DMS153 treated with DMSO at 0.1 percent for 48 hours (cell line): Measurements from ENCODE around the gene AKAP13.

ENCODE experiments used
- DNase-seq: peaks from one replicate; lab custom pipeline; 2025; ENCODE audit not compliant: unreplicated experiment; lab: John Stamatoyannopoulos, UW

AKAP13 gene

GRCh38 chr15:85588677-85589076 lies 208.3 kb downstream of the AKAP13 start:
- no peak for DNase-seq

- DNase-seq, result no peak
Measured at GRCh38 chr15:85589851-85590250, 209.4 kb downstream of the AKAP13 start.

GRCh38 chr15:85591622-85592021 lies 211.2 kb downstream of the AKAP13 start:
- DNase-seq, result no peak

- DNase-seq, result no peak
Measured at GRCh38 chr15:85592148-85592547, 211.7 kb downstream of the AKAP13 start.

GRCh38 chr15:85593809-85594445 lies 213.5 kb downstream of the AKAP13 start:
- no peak for DNase-seq

GRCh38 chr15:85595804-85596536 lies 215.6 kb downstream of the AKAP13 start:
- DNase-seq, result no peak

GRCh38 chr15:85597155-85597815 lies 216.9 kb downstream of the AKAP13 start:
- DNase-seq, result no peak

GRCh38 chr15:85598219-85598618 lies 217.8 kb downstream of the AKAP13 start:
- DNase-seq, result no peak

- no peak for DNase-seq
Measured at GRCh38 chr15:85598718-85599398, 218.5 kb downstream of the AKAP13 start.

GRCh38 chr15:85600001-85600400 lies 219.6 kb downstream of the AKAP13 start:
- no peak for DNase-seq

GRCh38 chr15:85603160-85603559 lies 222.8 kb downstream of the AKAP13 start:
- no peak for DNase-seq

- no peak for DNase-seq
Measured at GRCh38 chr15:85603703-85604102, 223.3 kb downstream of the AKAP13 start.

- no peak for DNase-seq
Measured at GRCh38 chr15:85604194-85604593, 223.8 kb downstream of the AKAP13 start.

GRCh38 chr15:85606738-85607137 lies 226.3 kb downstream of the AKAP13 start:
- no peak for DNase-seq

- no peak for DNase-seq
Measured at GRCh38 chr15:85607141-85607806, 226.9 kb downstream of the AKAP13 start.

GRCh38 chr15:85607842-85608241 lies 227.4 kb downstream of the AKAP13 start:
- DNase-seq, result no peak

- no peak for DNase-seq
Measured at GRCh38 chr15:85609492-85609891, 229.1 kb downstream of the AKAP13 start.

- no peak for DNase-seq
Measured at GRCh38 chr15:85611361-85611760, 231.0 kb downstream of the AKAP13 start.

GRCh38 chr15:85614059-85614458 lies 233.7 kb downstream of the AKAP13 start:
- DNase-seq, result no peak

- no peak for DNase-seq
Measured at GRCh38 chr15:85615930-85616329, 235.5 kb downstream of the AKAP13 start.

- no peak for DNase-seq
Measured at GRCh38 chr15:85616549-85617110, 236.2 kb downstream of the AKAP13 start.
